Lower leg skin (tissue), 4 donors: ENCODE data around the gene HHIPL1. TPM values are rescaled to one million over a fixed set of nuclear protein-coding genes. Genes with fewer than 3 reads are reported as not detected.

Source experiments
- DNase-seq, 2 donors: peaks; one replicate each; pipeline ENCODE4 v3.0.0-alpha.2; 2019; ENCODE audit warnings: low spot score in 2 of 2
- H3K4me3 ChIP-seq: fragments of 200-600 bp; sonication (generic); 2 replicates; pipeline ENCODE4 v1.5.1; 2017; ENCODE audit warnings: mild to moderate bottlenecking, low read depth; ENCODE audit not compliant: poor library complexity, severe bottlenecking
- POLR2A ChIP-seq, 2 donors: fragments of 450-650 bp; IDR thresholded peaks; one replicate each; pipeline ENCODE4 v1.6.1; 2016 to 2017; ENCODE audit warnings: antibody characterized with exemption in 2 of 2, mild to moderate bottlenecking in 1 of 2, moderate library complexity in 1 of 2
- WGBS, 2 donors: methylation state at CpG; one replicate each; pipeline ENCODE4 v1.1.5; 2018; 5-methylcytosine and 5-hydroxymethylcytosine counted together
- intact Hi-C: fragments of 100-400 bp; cut with DNase I; formaldehyde crosslinking; loops from one replicate; pipeline ENCODE4 v1.15.0; 2023; ENCODE audit warnings: low total_unique reads
- total RNA-seq, 4 donors: library from RNA; depleted of rRNA; stranded (reverse); fragments of >200 nt; gene quantifications; one replicate each; pipeline ENCODE4 v1.1.0, GENCODE V29; 2016
- TF ChIP-seq, protein P1 (sequence below), 3 donors: fragments of 450-650 bp; IDR thresholded peaks; one replicate each; pipeline ENCODE4 v1.5.1; 2016; ENCODE audit warnings: antibody characterized with exemption in 3 of 3, mild to moderate bottlenecking in 3 of 3, moderate library complexity in 2 of 3

Gene HHIPL1
- total RNA-seq, 4 donors from 2014 or later, result 0.59 to 2.4 (median 0.92) TPM

GRCh38 chr14:99624024-99624423, 20.9 kb upstream of the HHIPL1 start:
- DNase-seq, result no peak
- no peak for TF ChIP-seq POLR2A (IDR thresholded peaks at IDR 0.05)
- TF ChIP-seq, protein P1, sequence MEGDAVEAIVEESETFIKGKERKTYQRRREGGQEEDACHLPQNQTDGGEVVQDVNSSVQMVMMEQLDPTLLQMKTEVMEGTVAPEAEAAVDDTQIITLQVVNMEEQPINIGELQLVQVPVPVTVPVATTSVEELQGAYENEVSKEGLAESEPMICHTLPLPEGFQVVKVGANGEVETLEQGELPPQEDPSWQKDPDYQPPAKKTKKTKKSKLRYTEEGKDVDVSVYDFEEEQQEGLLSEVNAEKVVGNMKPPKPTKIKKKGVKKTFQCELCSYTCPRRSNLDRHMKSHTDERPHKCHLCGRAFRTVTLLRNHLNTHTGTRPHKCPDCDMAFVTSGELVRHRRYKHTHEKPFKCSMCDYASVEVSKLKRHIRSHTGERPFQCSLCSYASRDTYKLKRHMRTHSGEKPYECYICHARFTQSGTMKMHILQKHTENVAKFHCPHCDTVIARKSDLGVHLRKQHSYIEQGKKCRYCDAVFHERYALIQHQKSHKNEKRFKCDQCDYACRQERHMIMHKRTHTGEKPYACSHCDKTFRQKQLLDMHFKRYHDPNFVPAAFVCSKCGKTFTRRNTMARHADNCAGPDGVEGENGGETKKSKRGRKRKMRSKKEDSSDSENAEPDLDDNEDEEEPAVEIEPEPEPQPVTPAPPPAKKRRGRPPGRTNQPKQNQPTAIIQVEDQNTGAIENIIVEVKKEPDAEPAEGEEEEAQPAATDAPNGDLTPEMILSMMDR (IDR thresholded peaks at IDR 0.05), result no peak
- intact Hi-C loops, result no loop called here
- no peak overlapping the region for H3K4me3 ChIP-seq
- WGBS, 2 donors, result 80 to 85% methylated on average over 6 of the region's 6 CpGs

GRCh38 chr14:99624971-99625370, 20.0 kb upstream of the HHIPL1 start:
- TF ChIP-seq POLR2A (IDR thresholded peaks at IDR 0.05), result no peak
- TF ChIP-seq, protein P1 (IDR thresholded peaks at IDR 0.05), result no peak
- 68 to 71% methylated on average over 12 to 13 of the region's 13 CpGs for WGBS, 2 donors
- H3K4me3 ChIP-seq, result no peak overlapping the region
- DNase-seq, result no peak
- intact Hi-C loops, result no loop called here

GRCh38 chr14:99625476-99625875, 19.5 kb upstream of the HHIPL1 start:
- no peak overlapping the region for H3K4me3 ChIP-seq
- 72 to 77% methylated on average over 3 of the region's 3 CpGs for WGBS, 2 donors
- TF ChIP-seq, protein P1 (IDR thresholded peaks at IDR 0.05), result no peak
- TF ChIP-seq POLR2A (IDR thresholded peaks at IDR 0.05), result no peak
- intact Hi-C loops, result no loop called here
- no peak for DNase-seq

DNA sequence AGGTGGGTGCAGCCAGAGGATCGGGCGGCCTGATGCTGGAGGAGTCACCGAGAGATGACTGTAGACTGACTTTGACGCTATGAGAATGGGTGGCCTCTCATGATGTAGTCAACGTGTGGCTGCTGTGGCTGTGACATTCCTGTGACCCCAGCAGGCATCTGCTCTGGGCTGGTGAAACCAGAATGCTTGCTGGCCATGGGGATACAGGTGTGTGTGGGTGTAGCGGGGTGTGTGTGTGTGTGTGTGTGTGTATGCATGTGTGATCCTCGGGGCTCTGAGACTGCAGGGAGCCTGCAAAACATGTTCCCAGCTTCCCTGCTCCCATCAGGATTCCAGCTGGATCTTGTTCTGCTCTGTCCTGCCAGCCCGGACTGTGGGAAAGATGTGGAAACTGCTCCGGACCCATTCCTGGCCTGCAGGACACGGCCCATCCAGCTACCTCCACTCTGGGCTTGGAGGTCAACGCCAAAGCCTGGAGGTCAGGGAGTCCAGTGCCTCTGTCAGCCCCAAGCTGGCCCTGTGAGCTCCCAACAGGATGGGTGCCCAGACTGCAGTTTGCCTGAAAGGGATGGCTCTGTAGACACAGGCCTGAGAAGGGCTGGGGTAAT, 18.8 kb upstream of the HHIPL1 start:
- whole genome bisulfite sequencing, 2 donors, result 75 to 76% methylated on average over 10 to 11 of the region's 11 CpGs
- no peak overlapping the region for H3K4me3 ChIP-seq
- TF ChIP-seq, protein P1 (IDR thresholded peaks at IDR 0.05), result no peak
- no peak for TF ChIP-seq POLR2A (IDR thresholded peaks at IDR 0.05)
- intact Hi-C loops, result no loop called here
- no peak for DNase-seq

- TF ChIP-seq, protein P1 (IDR thresholded peaks at IDR 0.05), result no peak
- no peak for TF ChIP-seq POLR2A (IDR thresholded peaks at IDR 0.05)
- no peak for DNase-seq
- intact Hi-C loops, result no loop called here
- WGBS, 2 donors, result 74 to 85% methylated on average over 2 of the region's 2 CpGs
- H3K4me3 ChIP-seq, result no peak overlapping the region
Measured at GRCh38 chr14:99627100-99627499, 17.8 kb upstream of the HHIPL1 start.
